Measurements from ENCODE around the gene GNA12. TPM values are rescaled to one million over a fixed set of nuclear protein-coding genes. Genes with fewer than 3 reads are reported as not detected.
A peak's percentile ranks its signal among the peaks of the same experiment; 100 is the strongest.

GNA12 gene
- total RNA-seq, 4 donors from 2014 or later, result 4.6 to 14.0 (median 8.9) TPM

DNA sequence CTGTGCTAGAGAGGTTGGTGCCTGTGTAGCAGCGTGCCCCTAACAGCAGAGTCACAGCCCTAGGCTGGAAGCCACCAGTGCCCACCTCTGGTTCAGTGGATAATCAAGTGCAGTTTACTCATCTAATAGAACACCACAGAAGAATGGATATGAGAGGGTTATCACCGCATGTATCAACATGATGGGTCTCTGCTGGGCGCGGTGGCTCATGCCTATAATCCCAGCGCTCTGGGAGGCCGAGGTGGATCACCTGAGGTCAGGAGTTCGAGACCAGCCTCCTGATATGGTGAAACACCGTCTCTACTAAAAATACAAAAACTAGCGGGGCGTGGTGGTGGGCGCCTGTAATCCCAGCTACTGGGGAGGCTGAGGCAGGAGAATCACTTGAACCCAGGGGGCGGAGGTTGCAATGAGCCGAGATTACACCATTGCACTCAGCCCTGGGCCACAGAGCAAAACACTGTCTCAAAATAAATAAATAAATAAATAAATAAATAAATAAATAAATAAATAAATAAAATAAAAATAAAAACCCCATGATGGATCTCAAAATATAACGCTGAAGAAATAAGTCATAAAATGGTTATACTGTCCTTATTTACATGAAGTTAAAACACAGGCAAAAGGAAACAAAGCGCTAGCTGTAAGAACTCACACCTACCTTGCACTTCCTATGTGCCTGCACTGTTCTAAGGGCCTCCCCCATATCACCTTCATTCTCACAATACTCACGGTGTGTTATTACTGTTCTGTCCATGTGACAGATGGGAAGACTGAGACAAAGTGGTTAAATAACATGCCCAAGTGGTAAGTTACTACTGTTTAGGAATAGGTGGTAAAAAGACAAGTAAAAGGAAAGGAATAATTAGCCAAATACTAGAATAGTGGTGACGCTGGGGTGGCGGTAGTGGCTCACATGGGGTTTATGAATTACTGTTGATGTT, 85.2 kb downstream of the GNA12 start:
- intact Hi-C loops (cut with DNase I; ENCODE audit: low total_unique reads), result no loop called here
- no peak overlapping the region for H3K4me3 ChIP-seq (ENCODE audit: low read depth, poor library complexity, severe bottlenecking)
- TF ChIP-seq, protein P1, sequence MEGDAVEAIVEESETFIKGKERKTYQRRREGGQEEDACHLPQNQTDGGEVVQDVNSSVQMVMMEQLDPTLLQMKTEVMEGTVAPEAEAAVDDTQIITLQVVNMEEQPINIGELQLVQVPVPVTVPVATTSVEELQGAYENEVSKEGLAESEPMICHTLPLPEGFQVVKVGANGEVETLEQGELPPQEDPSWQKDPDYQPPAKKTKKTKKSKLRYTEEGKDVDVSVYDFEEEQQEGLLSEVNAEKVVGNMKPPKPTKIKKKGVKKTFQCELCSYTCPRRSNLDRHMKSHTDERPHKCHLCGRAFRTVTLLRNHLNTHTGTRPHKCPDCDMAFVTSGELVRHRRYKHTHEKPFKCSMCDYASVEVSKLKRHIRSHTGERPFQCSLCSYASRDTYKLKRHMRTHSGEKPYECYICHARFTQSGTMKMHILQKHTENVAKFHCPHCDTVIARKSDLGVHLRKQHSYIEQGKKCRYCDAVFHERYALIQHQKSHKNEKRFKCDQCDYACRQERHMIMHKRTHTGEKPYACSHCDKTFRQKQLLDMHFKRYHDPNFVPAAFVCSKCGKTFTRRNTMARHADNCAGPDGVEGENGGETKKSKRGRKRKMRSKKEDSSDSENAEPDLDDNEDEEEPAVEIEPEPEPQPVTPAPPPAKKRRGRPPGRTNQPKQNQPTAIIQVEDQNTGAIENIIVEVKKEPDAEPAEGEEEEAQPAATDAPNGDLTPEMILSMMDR (IDR thresholded peaks at IDR 0.05), result no peak
- TF ChIP-seq POLR2A (IDR thresholded peaks at IDR 0.05), result no peak
- DNase-seq (ENCODE audit: low spot score in 2 of 2), result no peak
- WGBS, 2 donors, result 78 to 84% methylated on average over 18 of the region's 18 CpGs

DNA sequence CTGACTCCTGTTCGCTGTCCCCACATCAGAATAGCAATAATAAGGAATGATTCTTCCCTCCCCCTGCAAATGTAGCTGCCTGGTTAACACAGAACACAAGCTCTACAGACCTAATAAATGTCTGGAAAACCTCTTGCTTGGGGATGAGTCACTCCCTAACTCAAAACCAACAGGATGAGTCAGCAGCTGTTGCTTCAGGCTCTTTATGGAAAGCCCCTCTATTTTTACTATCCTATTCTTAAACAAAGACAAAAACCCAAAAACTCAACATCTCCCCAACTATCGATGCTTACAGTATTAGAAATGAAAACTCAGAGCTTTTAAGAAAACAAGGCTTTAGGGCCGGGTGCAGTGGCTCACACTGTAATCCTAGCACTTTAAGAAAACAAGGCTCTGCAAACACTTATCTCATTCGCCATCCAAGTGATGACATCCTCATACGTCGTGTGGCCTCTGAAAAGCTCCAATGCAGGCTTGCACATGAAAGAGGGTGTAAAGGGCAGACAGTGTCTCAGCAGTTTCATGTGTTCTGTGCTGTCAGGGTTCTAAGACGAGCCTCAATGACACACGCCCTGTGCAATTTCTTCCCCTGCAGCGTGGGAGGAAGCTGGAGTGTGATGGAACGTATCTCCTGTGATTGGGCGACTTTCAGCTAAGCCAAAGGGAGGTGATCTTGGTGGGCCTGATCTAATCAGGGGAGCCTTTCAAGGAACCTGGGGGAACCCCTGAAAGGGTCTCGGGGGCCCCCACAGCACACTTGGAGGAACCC, 86.0 kb downstream of the GNA12 start:
- WGBS, 2 donors, result 15 to 22% methylated on average over 12 of the region's 12 CpGs
- H3K4me3 ChIP-seq (ENCODE audit: low read depth, poor library complexity, severe bottlenecking), result no peak overlapping the region
- TF ChIP-seq, protein P1 (IDR thresholded peaks at IDR 0.05), result no peak
- TF ChIP-seq POLR2A (IDR thresholded peaks at IDR 0.05), result no peak
- intact Hi-C loops (cut with DNase I; ENCODE audit: low total_unique reads), result no loop called here
- peak in 1 of 2 donors; percentile 78 for DNase-seq (ENCODE audit: low spot score in 2 of 2)

DNA sequence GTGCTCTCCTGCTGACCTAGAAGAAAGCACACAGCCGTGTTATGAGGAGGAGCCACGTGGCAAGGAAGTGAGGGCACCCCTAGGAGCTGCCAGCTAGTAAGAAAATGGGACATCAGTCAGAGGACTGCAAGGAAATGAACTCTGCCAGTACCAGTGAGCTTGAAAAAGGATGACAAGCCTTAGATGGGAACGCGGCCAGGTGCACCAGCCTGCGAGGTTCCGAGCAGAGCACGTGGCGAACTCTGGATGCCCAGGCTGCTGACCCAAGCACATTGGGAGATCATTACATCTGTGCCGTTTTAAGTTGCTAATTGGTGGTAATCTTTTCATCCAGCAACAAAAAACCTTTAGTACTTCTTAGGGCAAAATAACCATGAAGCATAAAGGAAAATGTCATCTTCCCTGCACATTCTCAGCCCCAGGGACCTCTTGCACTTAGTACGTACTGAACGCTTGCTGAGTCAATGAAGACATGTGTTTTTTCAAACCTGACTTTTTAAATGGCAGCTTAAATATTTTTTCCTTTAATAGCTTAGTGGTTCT, 86.7 kb downstream of the GNA12 start:
- intact Hi-C loops (cut with DNase I; ENCODE audit: low total_unique reads), result no loop called here
- no peak overlapping the region for H3K4me3 ChIP-seq (ENCODE audit: low read depth, poor library complexity, severe bottlenecking)
- no peak for TF ChIP-seq POLR2A (IDR thresholded peaks at IDR 0.05)
- TF ChIP-seq, protein P1 (IDR thresholded peaks at IDR 0.05), result no peak
- DNase-seq (ENCODE audit: low spot score in 2 of 2), result peak in 1 of 2 donors; percentile 88
- WGBS, 2 donors, result 13 to 17% methylated on average over 11 of the region's 11 CpGs

DNA sequence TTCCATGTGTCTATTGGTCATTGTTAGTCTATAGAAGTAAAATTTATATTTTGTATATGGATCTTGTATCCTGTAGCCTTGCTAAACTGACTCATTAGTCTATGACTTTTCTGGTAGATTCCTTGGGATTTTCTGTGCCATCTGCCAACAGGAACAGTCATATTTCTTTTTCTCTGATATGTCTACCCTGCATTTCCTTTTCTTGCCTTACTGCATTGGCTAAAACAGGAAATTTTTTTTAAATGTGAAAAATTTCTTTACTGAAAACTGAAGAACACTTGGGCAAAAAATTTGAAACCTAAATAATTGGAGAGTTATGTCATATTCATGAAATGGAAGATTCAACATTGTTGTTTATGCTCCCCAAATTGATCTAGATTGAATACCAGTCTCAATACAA, 88.6 kb downstream of the GNA12 start:
- H3K4me3 ChIP-seq (ENCODE audit: low read depth, poor library complexity, severe bottlenecking), result no peak overlapping the region
- intact Hi-C loops (cut with DNase I; ENCODE audit: low total_unique reads), result no loop called here
- TF ChIP-seq, protein P1 (IDR thresholded peaks at IDR 0.05), result no peak
- TF ChIP-seq POLR2A (IDR thresholded peaks at IDR 0.05), result no peak
- no peak for DNase-seq (ENCODE audit: low spot score in 2 of 2)

DNA sequence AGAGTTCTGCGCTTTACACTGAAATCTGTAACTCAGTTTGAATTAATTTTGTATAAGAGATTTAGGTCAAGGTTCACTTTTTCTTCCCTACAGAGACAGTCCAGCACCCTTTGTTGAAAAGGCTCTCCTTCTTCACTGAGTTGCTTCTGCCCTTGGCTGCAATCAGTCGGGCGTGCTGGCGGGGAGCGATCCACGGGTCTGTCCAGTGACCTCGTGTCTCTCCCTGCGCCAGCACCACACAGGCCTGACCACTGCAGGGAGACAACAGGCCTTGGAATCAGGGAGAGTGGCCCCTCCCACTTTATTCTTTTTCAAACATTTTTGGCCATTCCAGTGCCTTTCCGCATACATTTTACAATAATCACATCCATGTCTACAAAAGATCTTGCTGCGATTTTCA, 89.2 kb downstream of the GNA12 start:
- TF ChIP-seq, protein P1 (IDR thresholded peaks at IDR 0.05), result no peak
- intact Hi-C loops (cut with DNase I; ENCODE audit: low total_unique reads), result no loop called here
- WGBS, 2 donors, result 93 to 94% methylated on average over 10 of the region's 10 CpGs

More for the DNA sequence above, 89.2 kb downstream of the GNA12 start:
- H3K4me3 ChIP-seq (ENCODE audit: low read depth, poor library complexity, severe bottlenecking), result no peak overlapping the region
- no peak for DNase-seq (ENCODE audit: low spot score in 2 of 2)

All from lower leg skin (tissue), 4 donors.